Measurements from ENCODE around the gene TSR3.
A peak's percentile ranks its signal among the peaks of the same experiment; 100 is the strongest.

TSR3 gene

DNA sequence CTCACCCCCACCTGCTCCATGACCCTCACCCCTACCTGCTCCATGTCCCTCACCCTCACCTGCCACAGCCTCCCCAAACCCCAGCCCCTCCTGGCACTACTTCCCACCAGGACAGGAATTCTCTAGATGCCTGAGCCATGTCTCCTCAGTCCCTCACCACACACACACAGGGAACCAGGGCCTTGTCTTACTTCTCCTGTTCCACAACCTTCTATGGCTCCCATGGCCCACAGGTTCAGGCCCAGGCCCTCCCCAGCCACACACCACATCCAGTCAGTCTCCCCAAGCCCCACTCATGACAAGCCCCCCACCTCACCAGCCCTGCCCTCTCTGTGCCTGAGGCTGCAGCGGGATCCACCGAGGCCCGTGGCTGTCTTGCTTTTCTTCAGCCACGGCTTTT is 45.3 kb downstream of the TSR3 start:
- no peak for DNase-seq

DNA sequence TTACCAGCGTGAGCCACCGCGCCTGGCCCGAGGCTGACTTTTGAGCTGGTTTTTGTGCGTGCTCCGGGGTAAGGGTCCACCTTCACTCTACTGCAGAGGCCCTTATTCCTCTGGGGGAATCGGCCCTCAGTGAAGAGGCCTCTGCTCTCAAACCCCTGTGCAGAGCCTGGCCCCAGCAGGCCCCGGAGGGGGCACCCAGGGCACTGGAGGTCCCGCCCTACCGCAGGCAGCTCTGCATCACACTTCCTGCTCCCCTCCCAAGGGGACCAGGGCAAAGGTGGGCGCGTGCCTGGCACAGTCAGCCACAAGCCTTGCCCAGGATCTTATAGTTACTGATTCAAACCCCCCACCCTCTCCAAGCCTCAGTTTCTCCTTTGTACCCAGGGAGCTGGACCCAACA is 45.9 kb downstream of the TSR3 start:
- no peak for DNase-seq

DNA sequence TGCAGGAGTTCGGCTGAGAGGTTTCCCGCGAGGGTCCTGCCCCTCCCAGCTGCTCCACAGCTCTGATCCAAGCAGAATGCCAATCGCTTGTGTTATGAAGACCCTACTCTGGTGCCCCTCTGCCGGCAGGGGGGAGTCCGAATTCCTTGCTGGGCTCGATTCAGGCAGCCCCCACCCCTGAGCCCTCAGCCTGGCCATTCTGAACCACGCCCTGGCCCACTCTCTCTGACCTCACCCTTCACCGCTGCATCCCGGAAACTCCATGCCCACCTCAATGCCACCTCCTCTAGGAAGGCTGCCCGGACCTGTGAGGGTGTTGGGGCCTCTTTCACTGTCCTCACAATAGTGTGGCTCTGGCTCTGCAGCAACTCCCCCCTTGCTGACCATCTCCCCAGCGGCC is 50.1 kb downstream of the TSR3 start:
- no peak for DNase-seq

DNA sequence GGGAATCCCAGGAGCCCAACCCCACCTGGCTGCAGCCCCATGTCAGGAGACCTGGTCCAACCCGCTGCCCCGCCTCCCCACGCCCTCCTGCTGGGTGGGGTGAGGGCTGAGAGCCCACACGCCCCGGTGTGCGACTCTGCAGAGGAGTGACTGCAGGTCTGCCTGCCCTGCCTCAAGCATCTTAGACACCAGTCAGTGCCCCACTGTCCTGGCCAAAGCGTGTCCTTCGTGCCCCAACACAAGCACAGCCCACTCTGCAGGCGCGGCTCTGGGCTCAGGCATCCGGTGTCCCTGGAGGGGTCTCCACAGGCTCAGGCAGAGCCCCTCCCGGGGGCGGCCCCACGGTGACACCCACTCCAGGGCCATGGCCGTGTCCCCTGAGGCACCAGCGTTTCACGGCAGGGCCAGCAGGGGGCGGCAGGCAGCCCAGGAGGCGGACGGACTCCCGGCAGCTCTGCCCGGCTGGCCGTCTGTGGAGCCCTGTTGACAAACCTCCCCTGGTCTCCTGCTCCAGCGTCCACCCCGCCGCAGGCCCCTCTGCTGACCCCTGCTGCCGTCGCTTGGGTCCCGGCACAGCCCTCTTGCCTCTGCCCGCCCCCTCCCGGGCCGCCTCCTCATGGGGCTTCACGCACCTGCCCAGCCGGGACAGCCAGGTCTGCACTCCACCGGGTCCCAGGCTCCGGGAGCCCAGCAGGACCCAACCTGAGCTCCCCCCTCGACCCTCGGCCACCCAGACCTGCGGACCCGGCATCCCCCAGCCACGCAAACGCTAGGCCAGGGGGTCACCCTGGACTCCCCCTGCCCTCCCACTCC is 50.8 kb downstream of the TSR3 start:
- DNase-seq, result peak; percentile 47 to 51

DNA sequence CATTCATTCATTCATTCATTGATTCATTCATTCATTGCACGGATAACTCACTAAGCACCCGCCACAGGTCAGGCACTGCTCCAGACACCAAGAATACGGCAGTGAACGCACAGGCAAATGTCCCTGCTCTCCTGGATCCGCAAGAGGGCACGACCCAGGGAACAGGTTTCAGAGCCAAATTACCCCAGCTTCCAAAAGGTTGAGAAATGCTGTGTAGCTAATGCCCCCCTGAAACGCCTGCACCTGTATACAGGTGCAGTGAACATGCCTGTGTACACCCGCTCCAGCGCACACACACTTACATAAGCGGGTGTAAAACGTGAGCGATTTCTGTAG is 51.8 kb downstream of the TSR3 start:
- DNase-seq, result no peak
